Purkinje cell (primary cell): ENCODE results near the gene ITPKA. TPM values are rescaled to one million over a fixed set of nuclear protein-coding genes. Genes with fewer than 3 reads are reported as not detected.

Source experiments
- polyA plus RNA-seq: library from polyadenylated mRNA; unstranded; fragments of >200 nt; fragmentation: Nextera tagmentation; gene quantifications from 2 replicates; pipeline ENCODE4 v1.2.1, GENCODE V29; 2014

Gene ITPKA
- polyA plus RNA-seq, result 44.5 and 59.6 TPM in 2 replicates

GRCh38 chr15:41493205-41493901, at the start of gene ITPKA:
TSS of gene ITPKA (plus strand) at chr15:41493874. CDS start at chr15:41493928, 54 bp downstream.

GRCh38 chr15:41513506-41514227, 20.0 kb downstream of the ITPKA start, which contains the start of gene LTK:
TSS of gene LTK (minus strand) at chr15:41513827. CDS start at chr15:41513709, 118 bp downstream.

Other genes with a start within 250 kb of the ITPKA start
- gene OIP5, start 161.3 kb upstream of the ITPKA start, polyA plus RNA-seq, result 2.1 TPM in 1 of 2 replicates, not detected in the other
- gene NUSAP1, start 161.0 kb upstream of the ITPKA start, polyA plus RNA-seq, result 0.52 and 3.1 TPM in 2 replicates
- 94.8 and 98.8 TPM in 2 replicates for gene NDUFAF1, start 91.4 kb upstream of the ITPKA start, polyA plus RNA-seq
- 29.8 and 32.9 TPM in 2 replicates for gene RTF1, start 76.8 kb upstream of the ITPKA start, polyA plus RNA-seq
- 1.5 and 6.2 TPM in 2 replicates for gene LTK, start 20.0 kb downstream of the ITPKA start, polyA plus RNA-seq
- 7.3 and 7.8 TPM in 2 replicates for gene RPAP1, start 50.4 kb downstream of the ITPKA start, polyA plus RNA-seq
- 2.9 and 14.8 TPM in 2 replicates for gene TYRO3, start 65.3 kb downstream of the ITPKA start, polyA plus RNA-seq
- 6.9 and 8.6 TPM in 2 replicates for gene MGA, start 166.5 kb downstream of the ITPKA start, polyA plus RNA-seq